Smooth muscle cell of the pulmonary artery (primary cell): ENCODE results near the gene PRB2. TPM values are rescaled to one million over a fixed set of nuclear protein-coding genes. Genes with fewer than 3 reads are reported as not detected.

Experiments used
- total RNA-seq: library from RNA; depleted of rRNA; stranded (reverse); fragments of >200 nt; gene quantifications from 2 replicates; pipeline ENCODE4 v1.2.3, GENCODE V29; 2014

PRB2 gene
- not detected in 2 replicates for total RNA-seq

GRCh38 chr12:11395467-11395866 is at the start of gene PRB2:
Gene PRB2 (minus strand): TSS chr12:11395567. CDS start chr12:11395529, 38 bp downstream.

Other genes starting within 250 kb of the PRB2 start
- 5.1 and 6.0 TPM in 2 replicates for gene SMIM10L1, start 224.4 kb downstream of the PRB2 start, total RNA-seq
- not detected in 2 replicates for gene TAS2R42, start 208.6 kb downstream of the PRB2 start, total RNA-seq
- not detected in 2 replicates for gene PRB3, start 125.9 kb downstream of the PRB2 start, total RNA-seq
- not detected in 2 replicates for gene PRB4, start 85.1 kb downstream of the PRB2 start, total RNA-seq